ENCODE data around the gene KRT36. TPM values are rescaled to one million over a fixed set of nuclear protein-coding genes. Genes with fewer than 3 reads are reported as not detected.

Gene KRT36
- total RNA-seq, 2 donors from 2014 or later: not detected

- Histone ChIP-seq H3K4me1 (replicated peaks) (no peaks in the 10 kb centered on the region), H3K4me3 (no peak overlapping the region), H3K36me3 (no peaks in the 10 kb centered on the region), H3K27ac (no peak overlapping the region), H3K27me3 (replicated peaks; ENCODE audit: insufficient read depth) (no peaks in the 10 kb centered on the region), H3K9me3 (no peaks in the 10 kb centered on the region)
- no peak for DNase-seq (ENCODE audit: low spot score)
- WGBS: 82% methylated on average over 11 of the region's 11 CpGs
- intact Hi-C loops (cut with DNase I): loop anchor here (5.0 kb wide), 1 partner anchor 43 kb away; the partner anchor contains the start of gene KRT13
- no peak for TF ChIP-seq POLR2A (IDR thresholded peaks at IDR 0.05)
- TF ChIP-seq, protein P1, sequence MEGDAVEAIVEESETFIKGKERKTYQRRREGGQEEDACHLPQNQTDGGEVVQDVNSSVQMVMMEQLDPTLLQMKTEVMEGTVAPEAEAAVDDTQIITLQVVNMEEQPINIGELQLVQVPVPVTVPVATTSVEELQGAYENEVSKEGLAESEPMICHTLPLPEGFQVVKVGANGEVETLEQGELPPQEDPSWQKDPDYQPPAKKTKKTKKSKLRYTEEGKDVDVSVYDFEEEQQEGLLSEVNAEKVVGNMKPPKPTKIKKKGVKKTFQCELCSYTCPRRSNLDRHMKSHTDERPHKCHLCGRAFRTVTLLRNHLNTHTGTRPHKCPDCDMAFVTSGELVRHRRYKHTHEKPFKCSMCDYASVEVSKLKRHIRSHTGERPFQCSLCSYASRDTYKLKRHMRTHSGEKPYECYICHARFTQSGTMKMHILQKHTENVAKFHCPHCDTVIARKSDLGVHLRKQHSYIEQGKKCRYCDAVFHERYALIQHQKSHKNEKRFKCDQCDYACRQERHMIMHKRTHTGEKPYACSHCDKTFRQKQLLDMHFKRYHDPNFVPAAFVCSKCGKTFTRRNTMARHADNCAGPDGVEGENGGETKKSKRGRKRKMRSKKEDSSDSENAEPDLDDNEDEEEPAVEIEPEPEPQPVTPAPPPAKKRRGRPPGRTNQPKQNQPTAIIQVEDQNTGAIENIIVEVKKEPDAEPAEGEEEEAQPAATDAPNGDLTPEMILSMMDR (IDR thresholded peaks at IDR 0.05): no peak
- TF ChIP-seq POLR2AphosphoS5 (IDR thresholded peaks at IDR 0.05): no peak
Measured at GRCh38 chr17:41464173-41464572, 25.5 kb downstream of the KRT36 start.

DNA sequence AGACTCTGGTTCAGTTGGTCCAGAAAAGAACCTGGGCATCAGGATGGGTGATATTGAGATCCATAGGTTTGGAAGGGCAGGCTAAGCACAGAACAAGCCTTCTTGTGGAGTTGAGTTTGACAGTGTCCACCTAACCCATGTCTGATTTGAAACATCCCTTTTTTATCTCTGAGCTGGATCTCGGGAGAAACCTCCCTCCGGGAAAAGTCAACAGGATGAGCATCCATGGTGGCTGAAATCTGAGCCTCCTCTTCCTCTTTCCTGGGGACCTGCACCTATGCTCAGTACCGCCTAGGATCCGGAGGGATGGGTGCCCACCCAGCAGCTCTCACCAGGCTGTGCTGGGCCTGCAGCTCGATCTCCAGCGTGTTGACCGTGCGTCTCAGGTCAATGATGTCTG, 26.0 kb downstream of the KRT36 start:
- Histone ChIP-seq H3K27ac (no peak overlapping the region), H3K4me1 (replicated peaks) (no peaks in the 10 kb centered on the region), H3K36me3 (no peaks in the 10 kb centered on the region), H3K4me3 (no peak overlapping the region), H3K9me3 (no peaks in the 10 kb centered on the region), H3K27me3 (replicated peaks; ENCODE audit: insufficient read depth) (no peaks in the 10 kb centered on the region)
- TF ChIP-seq, protein P1 (IDR thresholded peaks at IDR 0.05): no peak
- no peak for TF ChIP-seq POLR2A (IDR thresholded peaks at IDR 0.05)
- no peak for TF ChIP-seq POLR2AphosphoS5 (IDR thresholded peaks at IDR 0.05)
- WGBS: 96% methylated on average over 8 of the region's 8 CpGs
- no peak for DNase-seq (ENCODE audit: low spot score)
- intact Hi-C loops (cut with DNase I): loop anchor here (5.0 kb wide), 1 partner anchor 44 kb away; the partner anchor contains the start of gene KRT13

DNA sequence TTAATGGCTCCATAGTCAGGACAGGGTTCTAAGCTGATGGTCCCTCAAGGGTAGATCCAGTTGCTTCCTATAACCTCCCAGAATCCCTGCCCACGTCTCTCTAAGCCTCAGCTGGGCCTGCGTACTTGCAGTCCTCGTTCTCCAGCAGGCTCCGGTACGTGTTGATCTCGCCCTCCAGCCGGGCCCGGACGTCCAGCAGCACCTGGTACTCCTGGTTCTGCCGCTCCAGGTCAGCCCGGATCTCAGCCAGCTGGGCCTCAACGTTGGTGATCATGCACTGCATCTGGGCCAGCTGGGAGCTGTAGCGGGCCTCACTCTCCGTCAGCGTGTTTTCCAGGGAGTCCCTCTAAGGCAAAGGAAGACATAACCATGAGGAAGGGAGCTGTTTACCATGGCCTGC, 27.0 kb downstream of the KRT36 start:
- intact Hi-C loops (cut with DNase I): loop anchor here (5.0 kb wide), 1 partner anchor 45 kb away; the partner anchor contains the start of gene KRT13
- DNase-seq (ENCODE audit: low spot score): no peak
- H3K9me3 ChIP-seq: no peaks in the 10 kb centered on the region
- no peak for TF ChIP-seq POLR2AphosphoS5 (IDR thresholded peaks at IDR 0.05)
- TF ChIP-seq POLR2A (IDR thresholded peaks at IDR 0.05): no peak
- TF ChIP-seq, protein P1 (IDR thresholded peaks at IDR 0.05): no peak
- H3K27me3 ChIP-seq (replicated peaks; ENCODE audit: insufficient read depth): no peaks in the 10 kb centered on the region
- WGBS: 71% methylated on average over 15 of the region's 15 CpGs
- H3K27ac ChIP-seq: no peak overlapping the region
- no peaks in the 10 kb centered on the region for H3K36me3 ChIP-seq
- H3K4me3 ChIP-seq: no peak overlapping the region
- H3K4me1 ChIP-seq (replicated peaks): no peaks in the 10 kb centered on the region

DNA sequence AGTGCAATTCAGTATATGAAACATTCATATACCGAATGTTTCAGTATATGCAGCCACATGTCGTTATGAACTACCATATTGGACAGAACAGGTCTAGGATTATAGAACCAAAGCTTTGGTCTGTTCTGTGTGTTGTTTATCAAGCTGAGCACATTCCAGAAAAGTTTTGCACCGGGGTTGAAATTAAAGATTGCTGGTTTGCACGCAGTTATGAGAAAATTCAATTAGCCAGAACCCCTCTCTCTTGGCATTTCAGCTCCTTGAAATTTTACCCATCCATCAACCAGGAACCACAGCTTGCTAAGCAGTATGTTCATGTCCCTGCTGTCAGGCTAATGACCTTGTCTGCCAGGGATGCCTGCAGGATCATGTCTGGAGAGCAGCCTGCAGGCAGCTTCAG, 32.0 kb downstream of the KRT36 start:
- H3K27ac ChIP-seq: no peak overlapping the region
- H3K9me3 ChIP-seq: no peaks in the 10 kb centered on the region
- intact Hi-C loops (cut with DNase I): no loop called here
- H3K4me1 ChIP-seq (replicated peaks): no peaks in the 10 kb centered on the region
- no peak overlapping the region for H3K4me3 ChIP-seq
- no peak for DNase-seq (ENCODE audit: low spot score)
- TF ChIP-seq POLR2AphosphoS5 (IDR thresholded peaks at IDR 0.05) (no peak), POLR2A (IDR thresholded peaks at IDR 0.05) (no peak)
- TF ChIP-seq, protein P1 (IDR thresholded peaks at IDR 0.05): no peak
- no peaks in the 10 kb centered on the region for H3K36me3 ChIP-seq
- no peaks in the 10 kb centered on the region for H3K27me3 ChIP-seq (replicated peaks; ENCODE audit: insufficient read depth)
- 64% methylated on average over 4 of the region's 4 CpGs for WGBS

DNA sequence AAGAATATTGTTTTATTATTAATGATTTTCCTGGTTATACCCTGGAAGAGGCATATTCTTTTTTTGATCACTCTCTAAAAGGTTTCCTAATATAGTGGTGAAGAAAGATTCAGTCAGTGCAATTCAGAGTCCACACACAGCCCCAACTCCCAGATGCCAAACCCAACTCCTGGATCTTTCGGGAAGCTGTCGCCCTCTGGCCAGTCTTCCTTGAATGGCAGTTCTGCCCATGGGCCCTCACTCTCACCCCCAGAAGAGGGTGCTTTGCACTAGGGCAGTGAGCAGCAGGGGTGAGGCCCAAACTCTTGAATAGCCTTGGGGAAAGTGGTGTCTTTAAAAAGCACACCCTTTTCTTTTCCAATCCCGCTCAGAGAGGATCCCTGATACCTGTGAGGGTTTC, 33.5 kb downstream of the KRT36 start:
- TF ChIP-seq, protein P1 (IDR thresholded peaks at IDR 0.05): no peak
- TF ChIP-seq POLR2AphosphoS5 (IDR thresholded peaks at IDR 0.05) (no peak), POLR2A (IDR thresholded peaks at IDR 0.05) (no peak)
- DNase-seq (ENCODE audit: low spot score): no peak
- WGBS: 96% methylated on average over 3 of the region's 3 CpGs
- no peaks in the 10 kb centered on the region for H3K4me1 ChIP-seq (replicated peaks)
- H3K27me3 ChIP-seq (replicated peaks; ENCODE audit: insufficient read depth): no peaks in the 10 kb centered on the region
- no peak overlapping the region for H3K27ac ChIP-seq
- no peak overlapping the region for H3K4me3 ChIP-seq
- intact Hi-C loops (cut with DNase I): no loop called here
- no peaks in the 10 kb centered on the region for H3K9me3 ChIP-seq
- H3K36me3 ChIP-seq: no peaks in the 10 kb centered on the region
